HCT116 (cell line): ENCODE results near the gene NPHS1. TPM values are rescaled to one million over a fixed set of nuclear protein-coding genes. Genes with fewer than 3 reads are reported as not detected.

Experiments
- ATAC-seq: fragments of 200-7000 bp; cut with Tn5 transposase; 2 replicates; pipeline ENCODE4 v1.9.1; 2020; ENCODE audit warnings: mild to moderate bottlenecking, moderate library complexity
- BruUV-seq: library from RNA; stranded (reverse); fragments of 400-500 nt; replicated peaks from 2 replicates; lab custom pipeline; 2021; lab: Mats Ljungman, UMichigan
- CTCF ChIA-PET: fragments of 300-600 bp; sonication (Branson Sonifier 250); formaldehyde crosslinking; loops from one replicate; lab custom pipeline; 2021; ENCODE audit warnings: antibody characterized with exemption; lab: Charles Lee
- POLR2A ChIA-PET: fragments of 300-600, 350-600 bp; sonication (Branson Sonifier 250); formaldehyde crosslinking; loops from one replicate; lab custom pipeline; 2021; ENCODE audit warnings: antibody characterized with exemption; lab: Charles Lee
- RAD21 ChIA-PET, 2 experiments: fragments of 300-600 bp; sonication (Branson Sonifier 250); formaldehyde crosslinking; loops; one replicate each; lab custom pipeline; 2023; ENCODE audit warnings: low total read pairs in 2 of 2; ENCODE audit not compliant: uncharacterized antibody in 2 of 2, unreplicated experiment in 2 of 2, low non-redundant PET in 1 of 2; lab: Charles Lee
- DNase-seq: peaks from one replicate; pipeline ENCODE4 v3.0.0-alpha.2; 2010; ENCODE audit warnings: low read depth, low spot score
- H2AFZ ChIP-seq: fragments of 200-600 bp; shearing (Covaris generic), sonication (generic); 2 replicates; pipeline ENCODE4 v1.6.1; 2017; ENCODE audit warnings: low read depth, mixed run types, mixed read lengths, antibody characterized with exemption, low read length; ENCODE audit not compliant: poor library complexity, severe bottlenecking
- H3K27ac ChIP-seq: 2 replicates; pipeline ENCODE4 v1.5.1; 2012; ENCODE audit warnings: low read depth, low read length
- H3K27me3 ChIP-seq: fragments of 200-600 bp; sonication (generic); 2 replicates; pipeline ENCODE4 v1.6.1; 2016; ENCODE audit warnings: mixed run types, low read length, mixed read lengths; ENCODE audit not compliant: insufficient read depth
- H3K36me3 ChIP-seq, 2 experiments: fragments of 200-500 bp in 1 of 2; fragments of 200-600 bp in 1 of 2; sonication (Bioruptor generic) in 1 of 2; sonication (generic) in 1 of 2; 2 replicates each; pipeline versions ENCODE4 v1.5.1 to v1.6.1; 2014 to 2016; ENCODE audit warnings: low read length in 2 of 2, inconsistent platforms in 1 of 2, mixed read lengths in 1 of 2, mixed run types in 1 of 2; ENCODE audit not compliant: insufficient read depth in 2 of 2, control insufficient read depth in 1 of 2
- H3K4me1 ChIP-seq, 2 experiments: fragments of 200-600 bp in 1 of 2; sonication (generic) in 1 of 2; 2 replicates each; pipeline versions ENCODE4 v1.5.1 to v1.6.1; 2012 to 2017; ENCODE audit warnings: low read length in 2 of 2, inconsistent platforms in 1 of 2, mild to moderate bottlenecking in 1 of 2, mixed read lengths in 1 of 2, mixed run types in 1 of 2, moderate library complexity in 1 of 2; ENCODE audit not compliant: insufficient read depth in 2 of 2, control insufficient read depth in 1 of 2
- H3K4me2 ChIP-seq: fragments of 200-600 bp; sonication (generic); 2 replicates; pipeline ENCODE4 v1.6.1; 2017; ENCODE audit warnings: mixed run types, low read length, mixed read lengths
- H3K4me3 ChIP-seq, 2 experiments: fragments of 200-600 bp in 1 of 2; sonication (generic) in 1 of 2; replicated peaks in 1 of 2; 2 replicates each; pipeline ENCODE4 v1.5.1; 2011 to 2016; ENCODE audit warnings: low read length in 2 of 2, control low read depth in 1 of 2, low read depth in 1 of 2, mild to moderate bottlenecking in 1 of 2, mixed read lengths in 1 of 2, mixed run types in 1 of 2
- H3K79me2 ChIP-seq: fragments of 200-600 bp; sonication (generic); 2 replicates; pipeline ENCODE4 v1.6.1; 2017; ENCODE audit warnings: mild to moderate bottlenecking, mixed run types, low read length, moderate library complexity, mixed read lengths; ENCODE audit not compliant: insufficient read depth
- H3K9ac ChIP-seq: fragments of 200-600 bp; sonication (generic); 2 replicates; pipeline ENCODE4 v1.6.1; 2016; ENCODE audit warnings: low read length, mixed read lengths
- H3K9me2 ChIP-seq: fragments of 200-600 bp; sonication (generic), shearing (Covaris generic); 2 replicates; pipeline ENCODE4 v1.6.1; 2017; ENCODE audit warnings: mixed run types, mild to moderate bottlenecking, moderate library complexity; ENCODE audit not compliant: insufficient read depth
- H3K9me3 ChIP-seq, 2 experiments: fragments of 200-500 bp in 1 of 2; fragments of 200-600 bp in 1 of 2; sonication (Bioruptor generic) in 1 of 2; sonication (generic) in 1 of 2; 2 replicates each; pipeline ENCODE4 v1.6.1; 2014 to 2017; ENCODE audit warnings: low read length in 2 of 2, mixed read lengths in 2 of 2, inconsistent platforms in 1 of 2, low read depth in 1 of 2, mild to moderate bottlenecking in 1 of 2, mixed run types in 1 of 2, moderate library complexity in 1 of 2; ENCODE audit not compliant: control insufficient read depth in 1 of 2, insufficient read depth in 1 of 2
- H4K20me1 ChIP-seq: fragments of 200-600 bp; sonication (generic), shearing (Covaris generic); 2 replicates; pipeline ENCODE4 v1.6.1; 2017; ENCODE audit warnings: mixed run types, mild to moderate bottlenecking, moderate library complexity; ENCODE audit not compliant: insufficient read depth
- CEBPB ChIP-seq: IDR thresholded peaks from 2 replicates; pipeline ENCODE4 v1.6.1; 2012; ENCODE audit warnings: low read depth
- ELF1 ChIP-seq: IDR thresholded peaks from 2 replicates; pipeline ENCODE4 v1.6.1; 2012; ENCODE audit warnings: low read depth, borderline replicate concordance
- EZH2phosphoT487 ChIP-seq: fragments of 200-600 bp; IDR thresholded peaks from 2 replicates; pipeline ENCODE4 v1.6.1; 2018; ENCODE audit warnings: antibody characterized with exemption, borderline replicate concordance
- JUND ChIP-seq: IDR thresholded peaks from 2 replicates; pipeline ENCODE4 v1.6.1; 2012
- SIN3A ChIP-seq: IDR thresholded peaks from 2 replicates; pipeline ENCODE4 v1.6.1; 2012; ENCODE audit warnings: low read depth
- YY1 ChIP-seq: IDR thresholded peaks from 2 replicates; pipeline ENCODE4 v1.6.1; 2011; ENCODE audit warnings: low read length, low read depth, moderate library complexity, mild to moderate bottlenecking; ENCODE audit not compliant: insufficient replicate concordance; ENCODE audit errors: extremely low read depth
- ZFX ChIP-seq: fragments of 450-650 bp; IDR thresholded peaks from 2 replicates; pipeline ENCODE4 v1.6.1; 2017
- ZNF274 ChIP-seq: fragments of 200-500 bp; sonication (Bioruptor generic); IDR thresholded peaks from 2 replicates; pipeline ENCODE4 v1.6.1; 2014; ENCODE audit warnings: mild to moderate bottlenecking, low read depth, low read length, inconsistent platforms
- intact Hi-C: fragments of 100-400 bp; cut with micrococcal nuclease; formaldehyde crosslinking; loops from 2 replicates; pipeline ENCODE4 v1.10.0; 2022
- total RNA-seq: library from RNA; stranded (reverse); gene quantifications from one replicate; pipeline ENCODE4 v1.2.1, GENCODE V29; 2021; ENCODE audit not compliant: unreplicated experiment

The NPHS1 gene
- total RNA-seq, 1 experiment from 2014 or later, result 0.57 TPM

- no peaks in the 10 kb centered on the region for H4K20me1 ChIP-seq
- RAD21 ChIA-PET, result interaction anchor here in 1 of 2 experiments (0.6 kb wide), 1 partner anchor 385 kb away, joined by 3 read pairs; no protein-coding TSS in a partner anchor
- no peak overlapping the region for H3K4me2 ChIP-seq
- no peaks in the 10 kb centered on the region for H3K9me2 ChIP-seq
- H3K4me1 ChIP-seq, result peaks cover 0 to 5% of the 10 kb centered on the region in 2 experiments; a peak in 2 of 4 replicates
- no peak overlapping the region; the same call in 1 of the 2 replicates for H3K27ac ChIP-seq
- intact Hi-C loops, result no loop called here
- no peak overlapping the region for H3K9ac ChIP-seq
- H3K79me2 ChIP-seq, result no peaks in the 10 kb centered on the region
- H2AFZ ChIP-seq, result no peak overlapping the region
- H3K4me3 ChIP-seq, result no peak overlapping the region
- H3K9me3 ChIP-seq, result no peaks in the 10 kb centered on the region
- no peaks in the 10 kb centered on the region for H3K27me3 ChIP-seq
- TF ChIP-seq EZH2phosphoT487 (no peak), CEBPB (no peak), YY1 (no peak), ZNF274 (no peak), ZFX (no peak), SIN3A (no peak), ELF1 (no peak), JUND (no peak)
- TF ChIP-seq, all 23 proteins: peak for 0
- DNase-seq (no peak), ATAC-seq (no peak)
- ChIA-PET POLR2A (no interaction called here), CTCF (no interaction called here)
- 0 out of 4 replicates have a peak, but pooled peaks cover 0 to 2% of the 10 kb centered on the region in 2 experiments for H3K36me3 ChIP-seq
- no TSS peak for BruUV-seq
Measured at GRCh38 chr19:35789195-35789977, 62.9 kb downstream of the NPHS1 start.
